Stomach (tissue), 9 donors: Measurements from ENCODE around the gene HMGXB3. TPM values are rescaled to one million over a fixed set of nuclear protein-coding genes. Genes with fewer than 3 reads are reported as not detected.

Experiments
- DNase-seq, 2 donors: peaks; one replicate each; pipeline versions ENCODE4 v3.0.0 to v3.0.0-alpha.2; 2013 to 2019
- H3K27ac ChIP-seq, 5 donors: fragments of 200-600 bp in 4 of 5; sonication (generic) in 4 of 5; one replicate each; pipeline ENCODE4 v1.5.1; 2013 to 2019; ENCODE audit warnings: mild to moderate bottlenecking in 1 of 5, moderate library complexity in 1 of 5
- H3K27me3 ChIP-seq, 3 donors: fragments of 200-600 bp; sonication (generic); one replicate each; pipeline ENCODE4 v1.5.1; 2017 to 2019; ENCODE audit warnings: mixed run types in 1 of 3
- H3K36me3 ChIP-seq, 4 donors: fragments of 200-600 bp; sonication (generic); 1 replicate in 3 of 4; 2 replicates in 1 of 4; pipeline ENCODE4 v1.5.1; 2016 to 2019
- H3K4me1 ChIP-seq, 4 donors: fragments of 200-600 bp; sonication (generic); one replicate each; pipeline ENCODE4 v1.5.1; 2016 to 2019
- H3K4me3 ChIP-seq, 4 donors: fragments of 200-600 bp; sonication (generic) in 3 of 4; one replicate each; pipeline ENCODE4 v1.5.1; 2016 to 2019; ENCODE audit warnings: mild to moderate bottlenecking in 1 of 4
- H3K9me3 ChIP-seq, 4 donors: fragments of 200-600 bp; sonication (generic); one replicate each; pipeline ENCODE4 v1.5.1; 2016 to 2019
- CTCF ChIP-seq, 7 experiments: fragments of 450-650 bp in 4 of 7; fragments of 200-600 bp in 3 of 7; sonication (generic) in 3 of 7; IDR thresholded peaks; one replicate each; pipeline ENCODE4 v1.5.1; 2016 to 2019; ENCODE audit warnings: antibody characterized with exemption in 7 of 7, control low read depth in 2 of 7, mild to moderate bottlenecking in 1 of 7
- EP300 ChIP-seq: sonication (generic); formaldehyde crosslinking; IDR thresholded peaks from one replicate; pipeline ENCODE4 v1.6.1; 2017; ENCODE audit warnings: antibody characterized with exemption
- POLR2A ChIP-seq, 4 donors: fragments of 450-650 bp; IDR thresholded peaks; one replicate each; pipeline ENCODE4 v1.6.1; 2016; ENCODE audit warnings: antibody characterized with exemption in 4 of 4, control low read depth in 2 of 4, mild to moderate bottlenecking in 1 of 4, moderate library complexity in 1 of 4
- POLR2AphosphoS5 ChIP-seq, 3 donors: sonication (generic); formaldehyde crosslinking; IDR thresholded peaks; one replicate each; pipeline ENCODE4 v1.6.1; 2016; ENCODE audit warnings: antibody characterized with exemption in 3 of 3
- WGBS, 5 donors: extraction: QIAGEN DNeasy Blood & Tissue Kit in 3 of 5; methylation state at CpG; one replicate each; pipeline versions ENCODE4 v1.1.5 to v1.1.7; 2013 to 2018; 5-methylcytosine and 5-hydroxymethylcytosine counted together
- intact Hi-C: fragments of 100-400 bp; cut with DNase I; formaldehyde crosslinking; loops from one replicate; pipeline ENCODE4 v1.15.1; 2023; ENCODE audit warnings: low total_unique reads
- polyA plus RNA-seq, 3 donors: library from polyadenylated mRNA; stranded (reverse); fragments of 200-250 nt; gene quantifications; one replicate each; pipeline ENCODE4 v1.2.3, GENCODE V29; 2013
- total RNA-seq, 5 donors: library from RNA; depleted of rRNA; stranded (reverse); fragments of >200 nt; gene quantifications; one replicate each; pipeline versions ENCODE4 v1.1.0 to v1.2.3, GENCODE V29; 2014 to 2016
- donor health status: healthy with polysubstance abuse.
- donor health status: Bipolar disorder and iron deficiency.
- donor health status: healthy.

HMGXB3 gene
- total and polyA plus RNA-seq, 8 donors: 7.9 to 90.6 (median 32.6) TPM

- H3K9me3 ChIP-seq: no peaks in the 10 kb centered on the region
- 79 to 91% (median 88%) methylated on average over 7 of the region's 7 CpGs for WGBS, 5 donors
- peak in 1 of 2 donors; percentile 1 for DNase-seq
- intact Hi-C loops: no loop called here
- peak overlapping the region in 1 of 5 donors; percentile 8 for H3K27ac ChIP-seq
- TF ChIP-seq EP300: no peak
- TF ChIP-seq POLR2AphosphoS5 (IDR thresholded peaks at IDR 0.05): no peak
- TF ChIP-seq POLR2A (IDR thresholded peaks at IDR 0.05): no peak
- TF ChIP-seq CTCF (IDR thresholded peaks at IDR 0.05): no peak
- peaks cover 0 to 7% (median 0%) of the 10 kb centered on the region in 3 donors for H3K27me3 ChIP-seq
- H3K4me3 ChIP-seq: peak overlapping the region; percentile 6 to 24 (median 21)
- peaks cover 0 to 11% (median 0%) of the 10 kb centered on the region in 4 donors for H3K4me1 ChIP-seq
- H3K36me3 ChIP-seq: no peaks in the 10 kb centered on the region
Observed at GRCh38 chr5:150085191-150085912, 84.8 kb downstream of the HMGXB3 start.

DNA sequence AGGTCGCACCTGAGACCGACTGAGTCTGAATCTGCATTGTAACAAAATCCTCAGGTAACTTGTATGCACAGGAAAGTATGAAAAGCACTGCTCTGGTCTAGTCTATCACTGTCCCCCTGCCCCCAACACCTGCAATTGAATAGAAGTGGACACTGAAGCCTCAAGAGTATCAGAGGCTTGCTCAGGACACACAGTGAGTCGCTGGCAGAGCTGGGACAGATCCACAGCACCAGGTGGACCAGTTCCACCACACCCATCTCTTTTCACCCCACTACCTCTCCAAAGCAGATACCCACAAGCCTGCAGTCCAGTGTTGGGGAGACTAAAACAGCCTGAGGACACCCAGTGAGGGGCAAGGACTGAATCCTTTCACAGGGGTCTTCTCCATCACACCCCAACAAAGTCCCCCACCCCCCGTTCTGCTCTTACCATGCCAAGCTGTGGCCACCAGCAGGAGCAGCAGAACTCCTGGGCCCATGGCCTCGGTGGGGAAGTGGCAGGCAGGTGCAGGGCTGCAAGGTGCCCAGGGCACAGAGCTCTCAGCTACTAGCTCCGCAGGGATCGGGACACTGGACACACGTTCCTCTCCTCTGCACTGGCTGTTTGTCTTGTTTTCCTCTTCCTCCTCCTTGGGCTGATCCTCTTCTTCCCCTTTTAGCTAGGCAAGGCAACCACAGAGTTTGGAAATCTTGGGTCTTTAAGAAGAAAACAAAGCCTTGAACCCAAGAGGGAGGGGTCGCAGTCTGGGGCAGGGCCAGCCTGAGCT lies 85.6 kb downstream of the HMGXB3 start, which contains the start of gene CSF1R:
CSF1R (minus strand) TSS at position 605 of the 766 bp plus-strand sequence; CDS start at position 478, 127 bp downstream.
- Histone ChIP-seq H3K4me3 (peak within 1 kb of the TSS; percentile 6 to 24 (median 21)), H3K27me3 (peaks cover 0 to 7% (median 0%) of the 10 kb centered on the region in 3 donors), H3K4me1 (peaks cover 0 to 10% (median 0%) of the 10 kb centered on the region in 4 donors), H3K9me3 (no peaks in the 10 kb centered on the region), H3K27ac (peak within 1 kb of the TSS in 1 of 5 donors; percentile 8), H3K36me3 (no peaks in the 10 kb centered on the region)
- peak in 1 of 2 donors; percentile 24 for DNase-seq
- 80 to 86% (median 86%) methylated on average over 8 to 9 of the region's 9 CpGs for WGBS, 5 donors
- intact Hi-C loops: no loop called here
- no peak for TF ChIP-seq POLR2AphosphoS5 (IDR thresholded peaks at IDR 0.05)
- TF ChIP-seq CTCF (IDR thresholded peaks at IDR 0.05): no peak
- no peak for TF ChIP-seq POLR2A (IDR thresholded peaks at IDR 0.05)
- TF ChIP-seq EP300: no peak

DNA sequence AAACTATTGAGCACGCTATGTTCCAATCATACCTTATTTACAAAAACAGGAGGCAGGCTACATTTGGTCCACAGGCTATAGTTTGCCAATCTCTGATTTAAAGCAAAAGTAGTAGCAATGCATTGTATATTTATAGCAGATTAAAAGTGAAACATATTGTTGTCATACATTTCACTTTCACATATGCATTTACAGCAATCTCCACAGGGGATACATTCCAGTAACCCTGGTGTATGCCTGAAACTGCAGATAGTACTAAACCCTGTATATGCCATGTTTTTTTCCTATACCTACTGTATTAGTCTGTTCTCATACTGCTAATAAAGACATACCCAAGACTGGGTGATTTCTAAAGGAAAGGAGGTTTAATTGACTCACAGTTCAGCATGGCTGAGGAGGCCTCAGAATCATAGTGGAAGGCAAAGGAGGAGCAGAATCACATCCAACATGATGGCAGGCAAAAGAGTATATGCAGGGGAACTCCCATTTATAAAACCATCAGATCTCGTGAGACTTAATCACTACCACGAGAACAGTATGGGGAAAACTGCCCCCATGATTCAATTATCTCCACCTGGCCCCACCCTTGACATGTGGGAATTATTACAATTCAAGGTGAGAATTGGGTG lies 91.7 kb downstream of the HMGXB3 start:
- H3K4me1 ChIP-seq: peaks cover 0 to 5% (median 0%) of the 10 kb centered on the region in 4 donors
- WGBS, 5 donors: 28 to 63% (median 49%) methylated on average over 3 of the region's 3 CpGs
- DNase-seq: peak in 1 of 2 donors; percentile 24
- intact Hi-C loops: no loop called here
- no peak overlapping the region for H3K4me3 ChIP-seq
- TF ChIP-seq POLR2AphosphoS5 (IDR thresholded peaks at IDR 0.05): no peak
- TF ChIP-seq CTCF (IDR thresholded peaks at IDR 0.05): no peak
- TF ChIP-seq POLR2A (IDR thresholded peaks at IDR 0.05): no peak
- no peak for TF ChIP-seq EP300
- H3K27me3 ChIP-seq: no peaks in the 10 kb centered on the region
- H3K36me3 ChIP-seq: no peaks in the 10 kb centered on the region
- H3K9me3 ChIP-seq: no peaks in the 10 kb centered on the region
- H3K27ac ChIP-seq: no peak overlapping the region

DNA sequence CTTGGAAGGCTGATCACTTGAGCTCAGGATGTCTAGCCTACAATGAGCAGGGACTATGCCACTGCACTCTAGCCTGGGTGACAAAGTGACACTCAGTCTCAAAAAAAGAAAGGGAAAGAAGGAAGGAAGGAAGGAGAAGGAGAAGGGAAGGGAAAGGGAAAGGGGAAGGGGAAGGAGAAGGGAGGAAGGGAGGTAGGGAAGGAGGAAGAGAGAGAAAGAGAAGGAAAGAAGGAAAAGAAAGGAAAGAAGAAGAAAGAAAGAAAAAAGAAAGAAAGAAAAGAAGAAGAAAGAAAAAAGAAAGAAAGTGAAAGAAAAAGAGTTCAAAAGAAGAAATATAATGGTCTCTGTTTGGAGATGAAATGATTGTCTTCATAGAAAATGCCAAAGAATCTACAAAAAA lies 96.6 kb downstream of the HMGXB3 start:
- peaks cover 0 to under 1% (median 0%) of the 10 kb centered on the region in 4 donors for H3K4me1 ChIP-seq
- H3K4me3 ChIP-seq: no peak overlapping the region
- H3K36me3 ChIP-seq: no peaks in the 10 kb centered on the region
- intact Hi-C loops: no loop called here
- H3K9me3 ChIP-seq: no peaks in the 10 kb centered on the region
- no peak overlapping the region for H3K27ac ChIP-seq
- no peaks in the 10 kb centered on the region for H3K27me3 ChIP-seq
- TF ChIP-seq CTCF (IDR thresholded peaks at IDR 0.05) (no peak), POLR2AphosphoS5 (IDR thresholded peaks at IDR 0.05) (no peak), POLR2A (IDR thresholded peaks at IDR 0.05) (no peak), EP300 (no peak)
- DNase-seq: no peak
